ELR (cell line): ENCODE results near the gene DIS3L.
A peak's percentile ranks its signal among the peaks of the same experiment; 100 is the strongest.
"Not testable (repeated sequence)": the region's sequence is repeated elsewhere in the genome, so short reads cannot be mapped to it uniquely, and the experiment has no call there.

Experiments used
- DNase-seq: peaks from one replicate; pipeline ENCODE4 v3.0.0-alpha.2; 2015; ENCODE audit warnings: low read depth

The DIS3L gene

GRCh38 chr15:66293419-66294156 is at the start of gene DIS3L:
DIS3L (plus strand) TSS chr15:66293568; CDS start chr15:66293597, 29 bp downstream.
- peak; percentile 72 for DNase-seq

- DNase-seq, result not testable (repeated sequence)
These were observed 47.5 kb upstream of the DIS3L start for GRCh38 chr15:66245832-66246231.

- DNase-seq, result no peak
These were observed 46.4 kb upstream of the DIS3L start for GRCh38 chr15:66246937-66247336.

GRCh38 chr15:66249605-66250174 is 43.7 kb upstream of the DIS3L start:
- no peak for DNase-seq

- DNase-seq, result no peak
These were observed 42.1 kb upstream of the DIS3L start for GRCh38 chr15:66251065-66251789.

GRCh38 chr15:66251790-66252684 is 41.3 kb upstream of the DIS3L start:
- DNase-seq, result peak; percentile 63

GRCh38 chr15:66252685-66253417 is 40.5 kb upstream of the DIS3L start:
- DNase-seq, result peak; percentile 19

GRCh38 chr15:66253418-66254088 is 39.8 kb upstream of the DIS3L start, which contains the start of gene MEGF11:
MEGF11 (minus strand) TSS chr15:66253750; CDS start chr15:66128403, 125,347 bp downstream.
- DNase-seq, result peak; percentile 32

GRCh38 chr15:66254089-66254950 is 39.0 kb upstream of the DIS3L start:
- no peak for DNase-seq

GRCh38 chr15:66254951-66255676 is 38.3 kb upstream of the DIS3L start:
- DNase-seq, result no peak

- no peak for DNase-seq
These were observed 36.7 kb upstream of the DIS3L start for GRCh38 chr15:66256692-66257091.

- no peak for DNase-seq
These were observed 32.3 kb upstream of the DIS3L start for GRCh38 chr15:66261056-66261455.

- not testable (repeated sequence) for DNase-seq
These were observed 30.5 kb upstream of the DIS3L start for GRCh38 chr15:66262837-66263236.

GRCh38 chr15:66264859-66265513 is 28.4 kb upstream of the DIS3L start:
- no peak for DNase-seq

- DNase-seq, result peak; percentile 61
These were observed 23.9 kb upstream of the DIS3L start for GRCh38 chr15:66269326-66270090.

- DNase-seq, result no peak
These were observed 22.4 kb upstream of the DIS3L start for GRCh38 chr15:66270932-66271331.

- DNase-seq, result no peak
These were observed 18.0 kb upstream of the DIS3L start for GRCh38 chr15:66275352-66275751.

- no peak for DNase-seq
These were observed 16.8 kb upstream of the DIS3L start for GRCh38 chr15:66276546-66276945.
